ENCODE results near the gene MYO7A.

MYO7A gene

GRCh38 chr11:77147668-77148321 is 19.7 kb downstream of the MYO7A start:
- peak in 1 of 2 experiments; percentile 15 for DNase-seq

DNA sequence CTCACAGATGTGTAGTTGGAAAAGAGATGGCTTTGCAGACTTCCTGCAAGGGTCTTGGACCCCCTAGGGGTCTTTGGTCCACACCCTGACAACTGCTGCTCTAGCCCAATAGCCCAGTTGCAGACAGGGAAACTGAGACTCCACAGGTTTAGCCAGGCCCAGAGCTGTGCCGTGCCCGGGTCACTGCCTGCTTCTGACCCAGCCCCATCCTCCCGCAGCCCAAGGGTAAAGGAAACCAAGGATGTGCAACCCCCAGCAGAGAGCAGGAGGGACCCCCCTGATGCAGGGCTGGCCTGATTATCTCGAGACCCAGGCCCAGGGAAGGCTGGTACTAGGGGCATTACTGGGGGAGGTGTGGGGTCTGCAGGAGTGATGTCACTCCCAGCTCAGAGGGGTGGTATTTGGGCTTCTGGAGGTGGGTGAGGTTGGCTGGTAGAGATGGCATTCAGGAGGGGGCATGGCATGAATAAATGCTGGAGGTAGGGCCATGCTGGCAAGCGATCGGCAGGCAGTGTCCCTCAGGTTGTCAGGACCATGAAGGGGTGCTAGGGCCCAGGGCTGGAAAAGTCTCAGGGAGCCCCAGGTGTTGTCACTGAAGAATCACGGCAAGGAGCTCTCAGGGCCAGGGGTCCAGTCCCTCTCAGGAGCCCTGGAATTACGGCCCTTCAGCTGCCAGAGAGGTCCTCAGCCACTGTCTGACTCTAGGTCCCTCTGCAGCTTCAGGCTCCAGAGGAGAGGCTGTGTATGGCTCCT is 21.1 kb downstream of the MYO7A start:
- DNase-seq, result no peak

GRCh38 chr11:77149716-77150392 is 21.8 kb downstream of the MYO7A start:
- DNase-seq, result no peak

DNA sequence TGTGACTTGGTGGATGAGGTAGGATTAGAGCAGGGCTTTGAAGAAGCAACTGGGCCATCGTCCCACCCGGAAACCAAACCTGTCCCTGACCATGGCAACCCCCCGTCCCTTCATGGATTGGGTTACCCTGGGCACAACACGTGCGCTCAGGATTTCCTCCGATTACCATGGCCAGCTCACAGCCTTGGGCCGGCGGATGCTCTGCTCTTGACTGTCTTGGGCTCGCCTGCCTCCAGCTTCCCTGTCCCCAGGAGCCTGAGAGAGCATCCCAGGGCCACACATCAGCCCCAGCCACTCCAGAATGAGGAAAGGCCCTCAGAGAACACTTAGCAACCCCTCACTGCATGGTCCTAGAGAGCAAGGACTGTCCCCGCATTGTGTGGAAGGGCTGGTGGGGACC is 22.8 kb downstream of the MYO7A start:
- no peak for DNase-seq

DNA sequence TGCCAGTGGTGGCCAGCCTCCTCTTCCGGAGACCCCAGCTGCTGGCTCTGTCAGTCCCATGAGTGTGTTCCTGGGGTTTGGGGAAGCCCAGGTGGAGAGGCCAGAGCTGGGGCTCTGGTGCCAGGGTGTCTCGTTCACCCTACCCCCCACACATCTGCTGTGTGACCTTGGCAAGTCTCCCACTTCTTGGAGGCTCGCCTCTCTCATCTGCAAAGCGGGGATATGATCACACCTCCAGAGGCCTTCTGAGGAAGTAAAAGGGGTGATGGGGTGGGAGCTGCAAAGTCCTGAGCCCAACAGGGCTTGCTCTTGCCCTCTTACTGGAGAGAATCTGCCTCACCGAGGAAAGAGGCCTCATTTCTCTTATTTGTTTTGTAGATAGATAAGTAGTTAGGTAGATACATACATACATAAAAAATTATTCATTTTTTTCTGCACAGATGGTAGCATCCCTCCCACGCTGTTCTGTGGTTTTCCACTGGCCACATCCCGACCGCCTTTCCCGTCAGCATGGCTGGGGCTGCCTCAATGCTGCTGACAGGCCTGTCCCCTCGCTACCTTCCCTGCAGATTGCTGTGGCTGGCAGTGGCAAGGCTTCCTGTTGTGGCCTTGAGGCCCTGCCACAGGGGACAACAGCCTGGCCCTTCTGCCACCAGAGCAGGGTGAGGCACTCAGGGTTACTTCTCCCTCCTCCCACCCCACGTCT is 23.9 kb downstream of the MYO7A start:
- peak in 1 of 2 experiments; percentile 14 for DNase-seq

DNA sequence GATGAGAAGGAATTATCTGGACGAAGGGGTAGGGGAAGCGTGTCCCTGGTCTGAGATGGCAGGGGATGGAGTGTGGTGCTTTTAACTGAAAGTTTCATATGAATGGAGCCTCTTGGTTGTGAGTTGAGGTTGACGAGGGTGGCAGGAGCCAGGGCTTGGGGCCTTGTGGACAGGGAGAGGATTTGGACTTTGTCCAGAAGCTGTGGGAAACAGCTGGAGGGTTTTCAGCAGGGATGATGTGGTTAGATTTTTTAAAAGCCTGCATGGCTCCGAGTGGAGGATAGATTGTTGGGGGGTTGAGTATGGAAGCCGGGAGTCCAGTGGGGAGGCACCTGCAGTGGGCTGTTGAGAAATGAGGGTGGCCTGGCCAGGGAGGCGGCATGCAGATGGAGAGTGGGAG is 24.8 kb downstream of the MYO7A start:
- no peak for DNase-seq

DNA sequence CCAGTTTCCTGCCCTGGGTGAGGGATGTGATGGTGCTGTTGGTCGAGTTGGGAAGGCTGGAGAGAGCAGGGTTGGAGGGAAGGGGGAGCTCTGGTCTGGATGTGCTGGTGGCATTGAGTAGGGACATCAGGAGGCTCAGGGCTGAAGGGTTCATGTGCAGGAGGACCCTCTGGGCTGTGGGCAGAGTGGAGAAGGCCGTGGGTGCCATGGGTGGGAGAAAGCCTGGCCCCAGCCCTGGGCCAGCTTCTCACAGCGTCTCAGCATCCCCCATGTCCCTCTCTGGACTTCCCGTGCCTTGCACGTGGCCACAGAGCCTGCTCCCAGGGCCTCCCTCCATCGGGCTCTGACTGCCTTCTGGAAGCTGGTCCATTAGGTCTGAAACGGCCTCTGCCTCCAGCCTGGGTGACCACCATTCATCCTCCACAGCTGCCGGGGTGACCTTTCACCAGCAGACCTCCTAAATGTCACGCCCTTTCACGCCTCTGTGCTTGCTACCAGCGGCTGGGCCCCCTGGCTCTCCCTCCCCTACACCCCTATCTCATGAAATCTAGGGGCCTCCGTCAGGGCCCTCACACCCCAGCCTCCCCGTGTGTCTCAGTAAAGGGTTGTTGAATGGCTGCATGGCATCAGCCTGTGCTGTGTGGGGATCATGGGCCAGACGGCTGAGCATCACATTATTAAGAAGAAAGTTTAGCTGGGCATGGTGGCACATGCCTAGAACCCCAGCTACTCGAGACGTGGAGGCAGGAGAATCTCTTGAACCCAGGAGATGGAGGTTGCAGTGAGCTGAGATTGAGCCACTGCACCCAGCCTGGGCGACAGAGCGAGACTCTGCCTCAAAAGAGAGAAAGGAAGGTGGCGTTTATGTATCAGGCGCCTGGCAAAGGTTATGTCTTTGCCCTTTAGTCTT is 25.5 kb downstream of the MYO7A start:
- DNase-seq, result no peak

- DNase-seq, result no peak
Measured at GRCh38 chr11:77154381-77155081, 26.5 kb downstream of the MYO7A start.

DNA sequence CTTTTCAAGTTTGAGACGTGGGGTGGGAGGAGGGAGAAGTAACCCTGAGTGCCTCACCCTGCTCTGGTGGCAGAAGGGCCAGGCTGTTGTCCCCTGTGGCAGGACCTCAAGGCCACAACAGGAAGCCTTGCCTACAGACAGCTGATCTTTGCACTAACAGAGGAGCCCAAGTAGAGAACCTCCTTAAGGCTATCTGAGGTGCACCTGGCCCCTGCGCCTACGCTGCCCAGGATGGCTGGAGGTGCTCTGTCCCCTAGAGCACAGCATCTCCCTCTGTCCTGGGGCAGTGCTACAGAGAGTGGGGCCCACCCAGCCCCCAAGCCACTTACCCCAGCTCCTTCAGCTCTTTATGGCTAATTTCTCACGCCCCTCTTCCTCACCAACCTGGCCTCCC is 27.0 kb downstream of the MYO7A start:
- DNase-seq, result no peak

DNA sequence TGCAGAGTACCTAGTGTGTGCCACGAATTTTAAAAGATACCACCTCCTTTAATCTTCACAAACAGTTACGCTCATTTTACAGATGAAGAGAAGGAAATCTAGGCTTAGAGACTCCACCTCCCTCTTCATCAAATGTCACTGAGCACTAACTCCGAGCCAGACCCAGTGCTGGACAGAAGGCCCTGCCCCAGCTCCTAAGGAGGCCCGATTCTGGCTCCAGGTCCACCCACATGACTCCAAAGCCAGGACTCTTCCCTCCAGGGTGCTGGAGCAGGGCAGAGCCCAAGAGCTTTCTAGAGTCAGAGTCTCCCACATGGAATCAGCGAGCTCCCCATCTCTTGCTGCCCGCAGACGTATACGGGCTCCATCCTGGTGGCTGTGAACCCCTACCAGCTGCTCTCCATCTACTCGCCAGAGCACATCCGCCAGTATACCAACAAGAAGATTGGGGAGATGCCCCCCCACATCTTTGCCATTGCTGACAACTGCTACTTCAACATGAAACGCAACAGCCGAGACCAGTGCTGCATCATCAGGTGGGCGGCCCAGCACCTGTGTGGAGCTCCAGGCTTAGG is 27.6 kb downstream of the MYO7A start:
- DNase-seq, result no peak

GRCh38 chr11:77156396-77157195 is 28.6 kb downstream of the MYO7A start:
- no peak for DNase-seq

- DNase-seq, result no peak
Measured at GRCh38 chr11:77158041-77158695, 30.1 kb downstream of the MYO7A start.

DNA sequence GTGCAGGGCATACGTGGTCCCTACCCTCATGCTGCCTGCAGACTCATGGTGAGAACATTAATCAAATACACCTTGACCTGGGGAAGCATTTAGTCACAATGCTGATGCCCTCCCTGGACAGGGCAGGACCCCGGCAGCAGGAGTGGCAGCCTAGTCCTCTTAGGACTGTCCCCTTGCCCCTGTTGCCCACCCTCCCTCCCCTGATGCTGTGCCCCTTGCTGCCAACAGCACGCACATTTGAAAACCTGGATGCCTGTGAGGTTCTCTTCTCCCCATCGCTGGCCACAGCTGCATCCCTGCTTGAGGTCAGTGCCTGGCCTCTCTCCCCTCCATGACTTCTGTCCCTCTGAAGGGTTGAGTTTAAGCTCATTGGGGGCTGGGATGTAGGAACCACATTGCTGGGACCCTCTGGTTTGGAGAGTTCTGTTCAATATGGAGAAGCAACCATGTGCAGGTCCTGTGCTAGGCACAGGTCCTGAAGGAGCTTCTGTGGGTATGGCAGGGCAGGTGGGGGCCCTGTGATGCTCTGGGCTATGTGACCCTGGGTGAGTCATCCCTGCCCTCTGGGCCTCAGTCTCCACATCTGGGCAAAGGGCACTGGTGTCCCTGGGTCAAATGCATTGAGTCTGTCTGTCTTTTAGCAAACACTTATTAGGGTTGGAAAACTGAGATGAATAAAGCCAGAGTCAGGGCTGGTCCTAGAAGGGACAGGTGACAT is 31.3 kb downstream of the MYO7A start:
- DNase-seq, result no peak

- DNase-seq, result no peak
Measured at GRCh38 chr11:77159937-77160495, 32.0 kb downstream of the MYO7A start.

- DNase-seq, result no peak
Measured at GRCh38 chr11:77163271-77163670, 35.2 kb downstream of the MYO7A start.

- no peak for DNase-seq
Measured at GRCh38 chr11:77165066-77165465, 37.0 kb downstream of the MYO7A start.

DNA sequence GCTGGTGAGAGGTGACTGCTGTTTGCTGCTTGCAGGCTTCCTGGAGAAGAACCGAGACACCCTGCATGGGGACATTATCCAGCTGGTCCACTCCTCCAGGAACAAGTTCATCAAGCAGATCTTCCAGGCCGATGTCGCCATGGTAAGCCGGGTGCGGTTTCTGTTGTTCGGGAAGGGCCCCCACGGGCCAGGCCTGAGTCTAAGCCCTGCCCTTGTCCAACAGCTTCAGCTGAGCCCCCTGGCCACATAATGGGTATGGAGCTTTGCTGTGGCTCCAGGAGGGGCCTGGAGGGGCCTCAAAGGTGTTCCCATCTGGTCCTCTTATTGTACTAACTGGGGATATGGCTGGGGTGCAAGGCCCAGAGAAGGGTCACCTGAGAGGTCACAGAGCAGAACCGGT is 38.0 kb downstream of the MYO7A start:
- no peak for DNase-seq

DNA sequence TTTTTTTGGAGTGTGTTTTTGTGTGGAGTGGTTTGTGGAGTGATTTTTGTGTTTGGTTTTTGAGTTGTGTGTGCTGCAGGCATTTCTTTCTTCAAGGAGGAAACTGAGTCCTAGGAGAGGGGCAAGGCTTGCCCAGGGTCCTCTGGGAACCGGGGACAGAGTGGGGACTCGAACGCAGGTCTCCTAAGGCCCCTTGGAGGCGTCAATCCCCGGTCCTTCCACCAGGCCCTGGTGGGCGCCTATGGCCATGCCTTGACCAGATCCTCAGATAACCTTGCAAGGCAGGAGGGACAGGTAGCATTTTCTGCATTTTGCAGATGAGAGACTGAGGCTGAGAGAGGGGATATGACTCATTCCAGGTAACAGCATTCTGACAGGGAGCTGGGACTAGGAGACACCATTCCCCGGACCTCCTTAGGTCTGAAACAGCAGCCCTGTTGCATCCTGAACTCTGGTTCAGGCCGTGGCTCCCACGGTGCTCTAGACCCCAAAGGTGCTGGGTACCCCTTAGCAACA is 39.1 kb downstream of the MYO7A start:
- no peak for DNase-seq

DNA sequence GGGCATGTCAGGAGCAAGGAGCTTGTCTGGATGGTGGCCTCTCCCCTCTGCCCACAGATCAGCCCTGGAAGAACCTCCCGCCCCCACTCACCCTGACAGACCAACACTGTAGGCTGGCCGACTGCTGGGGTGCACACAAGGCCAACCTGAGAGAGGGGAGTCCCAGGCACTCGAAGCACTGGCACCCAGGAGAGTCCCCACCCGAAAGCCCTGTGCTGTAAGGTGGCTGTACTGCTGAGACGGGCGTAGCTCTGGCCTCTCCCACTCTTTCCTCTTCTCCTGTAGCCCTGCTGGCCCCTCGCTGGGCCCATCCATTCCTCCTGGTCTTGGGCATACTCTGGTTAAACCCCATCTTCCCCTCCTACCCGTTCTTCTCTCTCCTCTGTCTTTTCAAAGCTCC is 39.7 kb downstream of the MYO7A start:
- no peak for DNase-seq

Measured in stimulated activated CD4-positive, alpha-beta T cell treated with anti-CD3 and anti-CD28 coated beads, Interleukin-4, amount 100 ng/mL, for 4 hours (primary cell).